Smooth muscle cell of trachea (primary cell): ENCODE data around the gene FMR1. TPM values are rescaled to one million over a fixed set of nuclear protein-coding genes. Genes with fewer than 3 reads are reported as not detected.

Experiments used
- total RNA-seq: library from RNA; depleted of rRNA; stranded (reverse); fragments of >200 nt; gene quantifications from 2 replicates; pipeline ENCODE4 v1.2.1, GENCODE V29; 2014

Gene FMR1
- 20.7 and 34.8 TPM in 2 replicates for total RNA-seq

GRCh38 chrX:147911192-147912022 is at the start of gene FMR1:
TSS of gene FMR1 (plus strand) at chrX:147911919. CDS start at chrX:147912180, 261 bp downstream.

DNA sequence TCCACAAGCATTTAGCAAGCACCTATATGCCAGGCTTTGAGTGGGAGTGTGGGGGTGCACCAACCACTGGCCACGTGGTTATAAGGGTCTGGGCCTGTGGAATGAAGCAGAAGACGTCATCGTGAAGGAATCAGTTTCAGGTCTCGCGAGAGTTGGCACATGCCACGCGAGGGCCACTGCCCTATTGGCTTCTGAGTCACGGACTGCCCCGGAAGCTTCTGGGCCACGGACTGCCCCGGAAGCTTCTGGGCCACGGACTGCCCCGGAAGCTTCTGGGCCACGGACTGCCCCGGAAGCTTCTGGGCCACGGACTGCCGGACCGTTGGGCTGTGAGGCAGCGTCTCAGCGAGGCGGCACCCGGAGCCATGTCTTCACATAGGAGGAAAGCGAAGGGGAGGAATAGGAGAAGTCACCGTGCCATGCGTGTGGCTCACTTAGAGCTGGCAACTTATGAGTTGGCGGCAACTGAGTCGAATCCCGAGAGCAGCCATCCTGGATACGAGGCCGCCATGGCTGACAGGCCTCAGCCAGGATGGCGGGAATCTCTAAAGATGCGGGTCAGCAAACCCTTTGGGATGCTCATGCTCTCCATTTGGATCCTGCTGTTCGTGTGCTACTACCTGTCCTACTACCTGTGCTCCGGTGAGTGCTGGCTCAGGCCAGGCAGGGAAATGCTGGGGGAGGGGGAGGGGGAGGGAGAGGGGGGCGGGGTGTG is 69.5 kb downstream of the FMR1 start, which contains the start of gene FMR1NB:
TSS of gene FMR1NB (plus strand) at position 300 of the 715 bp plus-strand sequence. CDS start at position 366, 66 bp downstream.

Other genes with a start within 250 kb of the FMR1 start
- gene FMR1NB, start 69.4 kb downstream of the FMR1 start, total RNA-seq: not detected in 2 replicates